HEK293 (cell line): ENCODE results near the gene NASP.

Experiments
- BCL11B ChIP-seq: fragments of 450-650 bp; formaldehyde crosslinking; IDR thresholded peaks from 2 replicates; pipeline ENCODE4 v1.5.1; 2016; ENCODE audit warnings: low read depth, missing biosample characterization, missing genetic modification characterization
- KLF10 ChIP-seq: fragments of 450-650 bp; IDR thresholded peaks from 2 replicates; pipeline ENCODE4 v1.5.1; 2018; ENCODE audit warnings: missing biosample characterization, mild to moderate bottlenecking, missing genetic modification characterization
- KLF16 ChIP-seq: fragments of 450-650 bp; formaldehyde crosslinking; IDR thresholded peaks from 2 replicates; pipeline ENCODE4 v1.5.1; 2017; ENCODE audit warnings: missing biosample characterization, missing genetic modification characterization
- KLF7 ChIP-seq: fragments of 450-650 bp; formaldehyde crosslinking; IDR thresholded peaks from 2 replicates; pipeline ENCODE4 v1.5.1; 2016; ENCODE audit warnings: missing biosample characterization, missing genetic modification characterization, borderline replicate concordance
- KLF8 ChIP-seq: fragments of 450-650 bp; formaldehyde crosslinking; IDR thresholded peaks from 2 replicates; pipeline ENCODE4 v1.5.1; 2016; ENCODE audit warnings: missing biosample characterization, missing genetic modification characterization
- SCRT2 ChIP-seq: fragments of 450-650 bp; formaldehyde crosslinking; IDR thresholded peaks from 2 replicates; pipeline ENCODE4 v1.5.1; 2016; ENCODE audit warnings: missing biosample characterization, missing genetic modification characterization
- SP3 ChIP-seq: fragments of 450-650 bp; formaldehyde crosslinking; IDR thresholded peaks from 2 replicates; pipeline ENCODE4 v1.5.1; 2016; ENCODE audit warnings: missing biosample characterization, missing genetic modification characterization
- TRIM28 ChIP-seq: IDR thresholded peaks from 2 replicates; pipeline ENCODE4 v1.6.1; 2011; ENCODE audit warnings: low read length, control low read depth, borderline replicate concordance
- ZBTB20 ChIP-seq: fragments of 450-650 bp; formaldehyde crosslinking; IDR thresholded peaks from 2 replicates; pipeline ENCODE4 v1.5.1; 2016; ENCODE audit warnings: missing biosample characterization, missing genetic modification characterization
- ZBTB48 ChIP-seq: fragments of 450-650 bp; formaldehyde crosslinking; IDR thresholded peaks from 2 replicates; pipeline ENCODE4 v1.5.1; 2016; ENCODE audit warnings: missing biosample characterization, missing genetic modification characterization
- ZBTB7A ChIP-seq: fragments of 450-650 bp; formaldehyde crosslinking; IDR thresholded peaks from 2 replicates; pipeline ENCODE4 v1.5.1; 2016; ENCODE audit warnings: low read depth, missing biosample characterization, missing genetic modification characterization
- ZFP3 ChIP-seq: fragments of 450-650 bp; formaldehyde crosslinking; IDR thresholded peaks from 2 replicates; pipeline ENCODE4 v1.5.1; 2016; ENCODE audit warnings: low read depth, missing biosample characterization, missing genetic modification characterization
- ZIC2 ChIP-seq: fragments of 450-650 bp; formaldehyde crosslinking; IDR thresholded peaks from 2 replicates; pipeline ENCODE4 v1.5.1; 2016; ENCODE audit warnings: missing biosample characterization, missing genetic modification characterization
- ZNF157 ChIP-seq: fragments of 450-650 bp; formaldehyde crosslinking; IDR thresholded peaks from 2 replicates; pipeline ENCODE4 v1.5.1; 2016; ENCODE audit warnings: missing biosample characterization, missing genetic modification characterization
- ZNF19 ChIP-seq: fragments of 450-650 bp; formaldehyde crosslinking; IDR thresholded peaks from 2 replicates; pipeline ENCODE4; 2016; ENCODE audit warnings: missing biosample characterization, missing genetic modification characterization, low read depth
- ZNF202 ChIP-seq: fragments of 450-650 bp; formaldehyde crosslinking; IDR thresholded peaks from 2 replicates; pipeline ENCODE4 v1.5.1; 2016; ENCODE audit warnings: missing biosample characterization, missing genetic modification characterization, borderline replicate concordance
- ZNF211 ChIP-seq: fragments of 450-650 bp; formaldehyde crosslinking; IDR thresholded peaks from 2 replicates; pipeline ENCODE4 v1.5.1; 2016; ENCODE audit warnings: low read depth, missing biosample characterization, missing genetic modification characterization
- ZNF223 ChIP-seq: fragments of 450-650 bp; formaldehyde crosslinking; IDR thresholded peaks from 2 replicates; pipeline ENCODE4 v1.5.1; 2016; ENCODE audit warnings: missing biosample characterization, missing genetic modification characterization
- ZNF302 ChIP-seq: fragments of 450-650 bp; formaldehyde crosslinking; IDR thresholded peaks from 2 replicates; pipeline ENCODE4 v1.5.1; 2016; ENCODE audit warnings: missing biosample characterization, missing genetic modification characterization, low read depth
- ZNF433 ChIP-seq: fragments of 450-650 bp; formaldehyde crosslinking; IDR thresholded peaks from 2 replicates; pipeline ENCODE4 v1.5.1; 2016; ENCODE audit warnings: missing biosample characterization, missing genetic modification characterization, low read depth
- ZNF501 ChIP-seq: fragments of 450-650 bp; formaldehyde crosslinking; IDR thresholded peaks from 2 replicates; pipeline ENCODE4 v1.5.1; 2016; ENCODE audit warnings: missing biosample characterization, missing genetic modification characterization
- ZNF514 ChIP-seq: fragments of 450-650 bp; formaldehyde crosslinking; IDR thresholded peaks from 2 replicates; pipeline ENCODE4 v1.5.1; 2016; ENCODE audit warnings: missing biosample characterization, missing genetic modification characterization
- ZNF521 ChIP-seq: fragments of 450-650 bp; formaldehyde crosslinking; IDR thresholded peaks from 2 replicates; pipeline ENCODE4 v1.5.1; 2017; ENCODE audit warnings: missing biosample characterization, mild to moderate bottlenecking, missing genetic modification characterization
- ZNF558 ChIP-seq: fragments of 450-650 bp; formaldehyde crosslinking; IDR thresholded peaks from 2 replicates; pipeline ENCODE4 v1.5.1; 2016; ENCODE audit warnings: missing biosample characterization, missing genetic modification characterization
- ZNF623 ChIP-seq: fragments of 450-650 bp; formaldehyde crosslinking; IDR thresholded peaks from 2 replicates; pipeline ENCODE4 v1.5.1; 2016; ENCODE audit warnings: missing biosample characterization, missing genetic modification characterization
- ZNF677 ChIP-seq: fragments of 450-650 bp; IDR thresholded peaks from 2 replicates; pipeline ENCODE4 v1.5.0; 2018; ENCODE audit warnings: missing biosample characterization, mild to moderate bottlenecking, missing genetic modification characterization, moderate library complexity
- ZNF707 ChIP-seq: fragments of 450-650 bp; formaldehyde crosslinking; IDR thresholded peaks from 2 replicates; pipeline ENCODE4 v1.5.1; 2016; ENCODE audit warnings: missing biosample characterization, missing genetic modification characterization
- ZNF768 ChIP-seq: fragments of 450-650 bp; formaldehyde crosslinking; IDR thresholded peaks from 2 replicates; pipeline ENCODE4 v1.5.1; 2018; ENCODE audit warnings: missing biosample characterization, mild to moderate bottlenecking, missing genetic modification characterization
- ZNF843 ChIP-seq: fragments of 450-650 bp; formaldehyde crosslinking; IDR thresholded peaks from 2 replicates; pipeline ENCODE4 v1.5.1; 2016; ENCODE audit warnings: missing biosample characterization, missing genetic modification characterization
- TF ChIP-seq, protein P1 (sequence below): fragments of 450-650 bp; formaldehyde crosslinking; IDR thresholded peaks from 2 replicates; pipeline ENCODE4 v1.5.1; 2016; ENCODE audit warnings: missing biosample characterization, missing genetic modification characterization, low read depth
- TF ChIP-seq, protein P2 (sequence below): fragments of 450-650 bp; IDR thresholded peaks from 2 replicates; pipeline ENCODE4 v1.5.1; 2018; ENCODE audit warnings: missing biosample characterization, mild to moderate bottlenecking, missing genetic modification characterization
- TF ChIP-seq, protein P3 (sequence below): IDR thresholded peaks from 2 replicates; pipeline ENCODE4 v1.6.1; 2011; ENCODE audit warnings: mild to moderate bottlenecking, low read depth, low read length, borderline replicate concordance
- TF ChIP-seq, protein P4 (sequence below): fragments of 450-650 bp; formaldehyde crosslinking; IDR thresholded peaks from 2 replicates; pipeline ENCODE4 v1.5.1; 2016; ENCODE audit warnings: missing biosample characterization, missing genetic modification characterization
- TF ChIP-seq, protein P5 (sequence below): fragments of 450-650 bp; formaldehyde crosslinking; IDR thresholded peaks from 2 replicates; pipeline ENCODE4 v1.5.1; 2016; ENCODE audit warnings: missing biosample characterization, missing genetic modification characterization

Gene NASP

DNA sequence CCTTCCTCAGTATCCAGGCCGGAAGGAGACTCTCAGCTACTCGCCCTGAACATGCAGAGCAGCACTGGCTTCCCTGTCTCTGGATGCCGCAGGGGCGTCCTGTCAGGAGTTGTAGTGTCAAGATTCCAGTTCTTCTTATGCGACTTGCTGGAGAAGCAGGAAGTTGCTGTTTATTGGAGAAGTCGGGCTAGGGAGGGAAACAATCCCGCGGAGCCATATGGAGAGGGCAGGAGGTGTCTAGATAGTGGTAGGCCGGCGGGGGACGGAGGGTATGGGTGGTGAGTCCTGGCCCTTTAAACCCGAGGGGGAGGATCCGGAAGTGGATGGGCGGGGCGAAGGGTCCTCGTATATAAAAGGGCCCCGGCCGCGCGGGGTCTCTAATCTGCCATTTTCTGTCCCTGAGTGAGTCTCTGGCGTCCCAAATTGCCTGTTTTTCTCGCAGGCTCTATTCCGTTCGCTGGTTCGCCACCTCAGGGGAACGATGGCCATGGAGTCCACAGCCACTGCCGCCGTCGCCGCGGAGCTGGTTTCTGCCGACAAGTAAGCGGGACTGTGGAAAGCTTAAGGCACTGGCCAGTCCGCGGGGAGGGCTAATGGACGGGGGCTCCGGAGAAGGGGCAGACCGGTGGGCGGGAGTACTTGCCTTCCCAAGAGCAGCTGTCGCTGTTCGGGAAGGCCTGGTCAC lies at the start of gene NASP (continued):
- TF ChIP-seq ZNF19 (tag by site-specific recombination) = no peak
- peak; percentile 65; the same call in 1 of the 2 replicates for TF ChIP-seq ZBTB48 (tag by site-specific recombination)
- TF ChIP-seq TRIM28 = no peak
- TF ChIP-seq ZNF501 = peak; percentile 97
- TF ChIP-seq ZFP3 (tag by site-specific recombination) = no peak
- TF ChIP-seq, protein P1, sequence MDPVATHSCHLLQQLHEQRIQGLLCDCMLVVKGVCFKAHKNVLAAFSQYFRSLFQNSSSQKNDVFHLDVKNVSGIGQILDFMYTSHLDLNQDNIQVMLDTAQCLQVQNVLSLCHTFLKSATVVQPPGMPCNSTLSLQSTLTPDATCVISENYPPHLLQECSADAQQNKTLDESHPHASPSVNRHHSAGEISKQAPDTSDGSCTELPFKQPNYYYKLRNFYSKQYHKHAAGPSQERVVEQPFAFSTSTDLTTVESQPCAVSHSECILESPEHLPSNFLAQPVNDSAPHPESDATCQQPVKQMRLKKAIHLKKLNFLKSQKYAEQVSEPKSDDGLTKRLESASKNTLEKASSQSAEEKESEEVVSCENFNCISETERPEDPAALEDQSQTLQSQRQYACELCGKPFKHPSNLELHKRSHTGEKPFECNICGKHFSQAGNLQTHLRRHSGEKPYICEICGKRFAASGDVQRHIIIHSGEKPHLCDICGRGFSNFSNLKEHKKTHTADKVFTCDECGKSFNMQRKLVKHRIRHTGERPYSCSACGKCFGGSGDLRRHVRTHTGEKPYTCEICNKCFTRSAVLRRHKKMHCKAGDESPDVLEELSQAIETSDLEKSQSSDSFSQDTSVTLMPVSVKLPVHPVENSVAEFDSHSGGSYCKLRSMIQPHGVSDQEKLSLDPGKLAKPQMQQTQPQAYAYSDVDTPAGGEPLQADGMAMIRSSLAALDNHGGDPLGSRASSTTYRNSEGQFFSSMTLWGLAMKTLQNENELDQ (tag by site-specific recombination) = no peak
- no peak for TF ChIP-seq ZNF157
- TF ChIP-seq BCL11B (tag by site-specific recombination) = 0 out of 2 replicates have a peak, but pooled peaks have one; percentile 72
- no peak for TF ChIP-seq SCRT2
- no peak for TF ChIP-seq ZNF302 (tag by site-specific recombination)
- no peak for TF ChIP-seq ZBTB20
- TF ChIP-seq ZNF202 (tag by site-specific recombination) = no peak
- no peak for TF ChIP-seq ZNF514 (tag by site-specific recombination)
- no peak for TF ChIP-seq ZNF433
- no peak; the same call in none of the 2 replicates for TF ChIP-seq KLF10 (tag by site-specific recombination)
- TF ChIP-seq ZNF223 (tag by site-specific recombination) = no peak
- no peak for TF ChIP-seq ZNF677 (tag by site-specific recombination)
- TF ChIP-seq, protein P2, sequence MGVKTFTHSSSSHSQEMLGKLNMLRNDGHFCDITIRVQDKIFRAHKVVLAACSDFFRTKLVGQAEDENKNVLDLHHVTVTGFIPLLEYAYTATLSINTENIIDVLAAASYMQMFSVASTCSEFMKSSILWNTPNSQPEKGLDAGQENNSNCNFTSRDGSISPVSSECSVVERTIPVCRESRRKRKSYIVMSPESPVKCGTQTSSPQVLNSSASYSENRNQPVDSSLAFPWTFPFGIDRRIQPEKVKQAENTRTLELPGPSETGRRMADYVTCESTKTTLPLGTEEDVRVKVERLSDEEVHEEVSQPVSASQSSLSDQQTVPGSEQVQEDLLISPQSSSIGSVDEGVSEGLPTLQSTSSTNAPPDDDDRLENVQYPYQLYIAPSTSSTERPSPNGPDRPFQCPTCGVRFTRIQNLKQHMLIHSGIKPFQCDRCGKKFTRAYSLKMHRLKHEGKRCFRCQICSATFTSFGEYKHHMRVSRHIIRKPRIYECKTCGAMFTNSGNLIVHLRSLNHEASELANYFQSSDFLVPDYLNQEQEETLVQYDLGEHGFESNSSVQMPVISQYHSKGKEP (tag by site-specific recombination) = no peak
- no peak; the same call in none of the 2 replicates for TF ChIP-seq KLF7 (tag by site-specific recombination)
- TF ChIP-seq ZNF211 (tag by site-specific recombination) = no peak
- 0 out of 2 replicates have a peak, but pooled peaks have one; percentile 85 for TF ChIP-seq ZBTB7A (tag by site-specific recombination)
- TF ChIP-seq ZIC2 (tag by site-specific recombination) = no peak
- TF ChIP-seq ZNF768 = no peak
- TF ChIP-seq KLF16 = peak; percentile 55; the same call in 1 of the 2 replicates
- peak; percentile 76 for TF ChIP-seq KLF8 (tag by site-specific recombination)
- TF ChIP-seq, protein P3, sequence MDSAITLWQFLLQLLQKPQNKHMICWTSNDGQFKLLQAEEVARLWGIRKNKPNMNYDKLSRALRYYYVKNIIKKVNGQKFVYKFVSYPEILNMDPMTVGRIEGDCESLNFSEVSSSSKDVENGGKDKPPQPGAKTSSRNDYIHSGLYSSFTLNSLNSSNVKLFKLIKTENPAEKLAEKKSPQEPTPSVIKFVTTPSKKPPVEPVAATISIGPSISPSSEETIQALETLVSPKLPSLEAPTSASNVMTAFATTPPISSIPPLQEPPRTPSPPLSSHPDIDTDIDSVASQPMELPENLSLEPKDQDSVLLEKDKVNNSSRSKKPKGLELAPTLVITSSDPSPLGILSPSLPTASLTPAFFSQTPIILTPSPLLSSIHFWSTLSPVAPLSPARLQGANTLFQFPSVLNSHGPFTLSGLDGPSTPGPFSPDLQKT = peak; percentile 82
- no peak for TF ChIP-seq ZNF521 (tag by site-specific recombination)
- TF ChIP-seq, protein P4, sequence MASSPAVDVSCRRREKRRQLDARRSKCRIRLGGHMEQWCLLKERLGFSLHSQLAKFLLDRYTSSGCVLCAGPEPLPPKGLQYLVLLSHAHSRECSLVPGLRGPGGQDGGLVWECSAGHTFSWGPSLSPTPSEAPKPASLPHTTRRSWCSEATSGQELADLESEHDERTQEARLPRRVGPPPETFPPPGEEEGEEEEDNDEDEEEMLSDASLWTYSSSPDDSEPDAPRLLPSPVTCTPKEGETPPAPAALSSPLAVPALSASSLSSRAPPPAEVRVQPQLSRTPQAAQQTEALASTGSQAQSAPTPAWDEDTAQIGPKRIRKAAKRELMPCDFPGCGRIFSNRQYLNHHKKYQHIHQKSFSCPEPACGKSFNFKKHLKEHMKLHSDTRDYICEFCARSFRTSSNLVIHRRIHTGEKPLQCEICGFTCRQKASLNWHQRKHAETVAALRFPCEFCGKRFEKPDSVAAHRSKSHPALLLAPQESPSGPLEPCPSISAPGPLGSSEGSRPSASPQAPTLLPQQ (tag by site-specific recombination) = peak; percentile 61; the same call in 1 of the 2 replicates
- TF ChIP-seq, protein P5, sequence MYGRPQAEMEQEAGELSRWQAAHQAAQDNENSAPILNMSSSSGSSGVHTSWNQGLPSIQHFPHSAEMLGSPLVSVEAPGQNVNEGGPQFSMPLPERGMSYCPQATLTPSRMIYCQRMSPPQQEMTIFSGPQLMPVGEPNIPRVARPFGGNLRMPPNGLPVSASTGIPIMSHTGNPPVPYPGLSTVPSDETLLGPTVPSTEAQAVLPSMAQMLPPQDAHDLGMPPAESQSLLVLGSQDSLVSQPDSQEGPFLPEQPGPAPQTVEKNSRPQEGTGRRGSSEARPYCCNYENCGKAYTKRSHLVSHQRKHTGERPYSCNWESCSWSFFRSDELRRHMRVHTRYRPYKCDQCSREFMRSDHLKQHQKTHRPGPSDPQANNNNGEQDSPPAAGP (tag by site-specific recombination) = 0 out of 2 replicates have a peak, but pooled peaks have one; percentile 56
- TF ChIP-seq SP3 (tag by site-specific recombination) = peak; percentile 86
- TF ChIP-seq ZNF558 (tag by site-specific recombination) = no peak
- no peak for TF ChIP-seq ZNF707 (tag by site-specific recombination)
- TF ChIP-seq ZNF843 (tag by site-specific recombination) = 0 out of 2 replicates have a peak, but pooled peaks have one; percentile 57
- TF ChIP-seq ZNF623 (tag by site-specific recombination) = no peak
